HEK293 (cell line): ENCODE results near the gene AFP.

Experiments
- GLIS2 ChIP-seq: fragments of 450-650 bp; formaldehyde crosslinking; IDR thresholded peaks from 2 replicates; pipeline ENCODE4 v1.5.1; 2016; ENCODE audit warnings: missing biosample characterization, missing genetic modification characterization
- PRDM1 ChIP-seq: fragments of 450-650 bp; formaldehyde crosslinking; IDR thresholded peaks from 2 replicates; pipeline ENCODE4; 2016; ENCODE audit warnings: missing biosample characterization, missing genetic modification characterization
- YY1 ChIP-seq: fragments of 450-650 bp; formaldehyde crosslinking; IDR thresholded peaks from 2 replicates; pipeline ENCODE4 v1.5.1; 2018; ENCODE audit warnings: missing biosample characterization, missing genetic modification characterization
- ZNF146 ChIP-seq: fragments of 450-650 bp; formaldehyde crosslinking; IDR thresholded peaks from 2 replicates; pipeline ENCODE4 v1.5.1; 2016; ENCODE audit warnings: missing biosample characterization, missing genetic modification characterization
- ZNF16 ChIP-seq: fragments of 450-650 bp; formaldehyde crosslinking; IDR thresholded peaks from 2 replicates; pipeline ENCODE4 v1.5.1; 2016; ENCODE audit warnings: low read depth, missing biosample characterization, missing genetic modification characterization
- TF ChIP-seq, protein P1 (sequence below): fragments of 450-650 bp; formaldehyde crosslinking; optimal IDR thresholded peaks from 2 replicates; pipeline ENCODE3; 2016; ENCODE audit warnings: missing biosample characterization, mild to moderate bottlenecking, missing genetic modification characterization
- TF ChIP-seq, protein P2 (sequence below): fragments of 450-650 bp; formaldehyde crosslinking; IDR thresholded peaks from 2 replicates; pipeline ENCODE4 v1.5.1; 2016; ENCODE audit warnings: missing biosample characterization, missing genetic modification characterization

DNA sequence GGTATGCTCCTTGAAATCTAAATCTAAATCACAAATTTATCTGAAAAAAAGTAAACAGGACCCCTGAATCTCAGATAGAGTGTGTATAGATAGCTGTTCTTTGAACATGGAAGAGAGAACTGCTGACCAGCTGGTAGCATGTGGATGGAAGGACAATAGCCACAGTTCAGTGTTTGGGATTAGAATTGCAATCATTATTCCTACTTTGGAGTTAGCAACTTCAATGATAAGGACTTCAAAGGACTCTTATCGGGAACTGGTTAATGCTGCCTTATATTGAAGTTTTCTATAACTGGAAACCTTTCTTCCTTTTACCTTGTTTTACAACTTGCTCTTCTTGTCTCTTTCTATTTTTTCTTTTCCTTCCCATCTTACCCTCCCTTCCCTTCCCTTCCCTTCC is 50.5 kb downstream of the AFP start:
- TF ChIP-seq GLIS2 (tag by site-specific recombination) (no peak), ZNF146 (tag by site-specific recombination) (no peak), YY1 (no peak), PRDM1 (tag by site-specific recombination) (no peak), ZNF16 (tag by site-specific recombination) (no peak)
- TF ChIP-seq, protein P1, sequence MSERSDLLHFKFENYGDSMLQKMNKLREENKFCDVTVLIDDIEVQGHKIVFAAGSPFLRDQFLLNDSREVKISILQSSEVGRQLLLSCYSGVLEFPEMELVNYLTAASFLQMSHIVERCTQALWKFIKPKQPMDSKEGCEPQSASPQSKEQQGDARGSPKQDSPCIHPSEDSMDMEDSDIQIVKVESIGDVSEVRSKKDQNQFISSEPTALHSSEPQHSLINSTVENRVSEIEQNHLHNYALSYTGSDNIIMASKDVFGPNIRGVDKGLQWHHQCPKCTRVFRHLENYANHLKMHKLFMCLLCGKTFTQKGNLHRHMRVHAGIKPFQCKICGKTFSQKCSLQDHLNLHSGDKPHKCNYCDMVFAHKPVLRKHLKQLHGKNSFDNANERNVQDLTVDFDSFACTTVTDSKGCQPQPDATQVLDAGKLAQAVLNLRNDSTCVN (tag by site-specific recombination): no peak
- TF ChIP-seq, protein P2, sequence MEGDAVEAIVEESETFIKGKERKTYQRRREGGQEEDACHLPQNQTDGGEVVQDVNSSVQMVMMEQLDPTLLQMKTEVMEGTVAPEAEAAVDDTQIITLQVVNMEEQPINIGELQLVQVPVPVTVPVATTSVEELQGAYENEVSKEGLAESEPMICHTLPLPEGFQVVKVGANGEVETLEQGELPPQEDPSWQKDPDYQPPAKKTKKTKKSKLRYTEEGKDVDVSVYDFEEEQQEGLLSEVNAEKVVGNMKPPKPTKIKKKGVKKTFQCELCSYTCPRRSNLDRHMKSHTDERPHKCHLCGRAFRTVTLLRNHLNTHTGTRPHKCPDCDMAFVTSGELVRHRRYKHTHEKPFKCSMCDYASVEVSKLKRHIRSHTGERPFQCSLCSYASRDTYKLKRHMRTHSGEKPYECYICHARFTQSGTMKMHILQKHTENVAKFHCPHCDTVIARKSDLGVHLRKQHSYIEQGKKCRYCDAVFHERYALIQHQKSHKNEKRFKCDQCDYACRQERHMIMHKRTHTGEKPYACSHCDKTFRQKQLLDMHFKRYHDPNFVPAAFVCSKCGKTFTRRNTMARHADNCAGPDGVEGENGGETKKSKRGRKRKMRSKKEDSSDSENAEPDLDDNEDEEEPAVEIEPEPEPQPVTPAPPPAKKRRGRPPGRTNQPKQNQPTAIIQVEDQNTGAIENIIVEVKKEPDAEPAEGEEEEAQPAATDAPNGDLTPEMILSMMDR: no peak
